Measurements from ENCODE around the gene EXOC6B. TPM values are rescaled to one million over a fixed set of nuclear protein-coding genes. Genes with fewer than 3 reads are reported as not detected.
A peak's percentile ranks its signal among the peaks of the same experiment; 100 is the strongest.

The EXOC6B gene
- total and polyA plus RNA-seq, 10 of the 15 experiments (the other 5 are each of a cell fraction or from before 2014, with no cell fraction given), result 0.23 to 2.2 (median 1.2) TPM

GRCh38 chr2:72165792-72166191 is 660.0 kb downstream of the EXOC6B start:
- Histone ChIP-seq H3K27me3 (replicated peaks in 1 of 2; ENCODE audit: control insufficient read depth in 2 of 2, insufficient read depth in 2 of 2, low read length in 1 of 2) (no peaks in the 10 kb centered on the region), H3K9ac (ENCODE audit: control insufficient read depth, insufficient read depth, low read length) (no peak overlapping the region), H3K36me3 (ENCODE audit: control insufficient read depth in 2 of 2, insufficient read depth in 2 of 2, low read length in 1 of 2) (no peaks in the 10 kb centered on the region), H3K4me3 (no peak overlapping the region), H3K79me2 (ENCODE audit: control insufficient read depth, insufficient read depth, low read length) (no peaks in the 10 kb centered on the region), H4K20me1 (ENCODE audit: control insufficient read depth, insufficient read depth) (no peaks in the 10 kb centered on the region), H3K4me2 (ENCODE audit: control insufficient read depth, insufficient read depth) (no peak overlapping the region), H3K4me1 (ENCODE audit: control insufficient read depth, insufficient read depth, low read length) (no peaks in the 10 kb centered on the region), H2AFZ (ENCODE audit: control insufficient read depth, low read depth, low read length) (no peak overlapping the region), H3K27ac (ENCODE audit: control insufficient read depth, insufficient read depth) (no peak overlapping the region), H3K9me3 (replicated peaks; ENCODE audit: control insufficient read depth, insufficient read depth, low read length) (no peaks in the 10 kb centered on the region)
- RAD21 ChIA-PET (ENCODE audit: unreplicated experiment), result no interaction called here
- in situ Hi-C loops (cut with MboI), result no loop called here
- no TSS peak for BruUV-seq (replicated peaks)
- 2% methylated on average over 3 of the region's 3 CpGs for WGBS (ENCODE audit: insufficient coverage, insufficient replicate concordance, low lambda C conversion rate, missing lambda C conversion rate)
- ATAC-seq, result no peak
- intact Hi-C loops (cut with micrococcal nuclease; ENCODE audit: unreplicated experiment), result no loop called here
- POLR2A ChIA-PET, result no interaction called here
- CTCF ChIA-PET, result no interaction called here
- no peak for DNase-seq (ENCODE audit: low read depth, low spot score)
- no peak for FAIRE-seq
- TF ChIP-seq MEF2B (IDR thresholded peaks at IDR 0.05; ENCODE audit: partially characterized antibody, poor library complexity, severe bottlenecking), result peak; percentile 20
- TF ChIP-seq ZNF687 (IDR thresholded peaks at IDR 0.05), result no peak
- SMC1A ChIA-PET (ENCODE audit: uncharacterized antibody, unreplicated experiment), result no interaction called here

- POLR2A ChIA-PET, result no interaction called here
- intact Hi-C loops (cut with micrococcal nuclease; ENCODE audit: unreplicated experiment), result no loop called here
- RAD21 ChIA-PET (ENCODE audit: unreplicated experiment), result no interaction called here
- H3K9me3 ChIP-seq (replicated peaks; ENCODE audit: control insufficient read depth, insufficient read depth, low read length), result no peaks in the 10 kb centered on the region
- H3K27me3 ChIP-seq (replicated peaks in 1 of 2; ENCODE audit: control insufficient read depth in 2 of 2, insufficient read depth in 2 of 2, low read length in 1 of 2), result peaks cover 0 to 5% of the 10 kb centered on the region in 2 experiments; a peak in 2 of 4 replicates
- no peak overlapping the region for H3K4me3 ChIP-seq
- no peaks in the 10 kb centered on the region for H4K20me1 ChIP-seq (ENCODE audit: control insufficient read depth, insufficient read depth)
- ATAC-seq (no peak), DNase-seq (ENCODE audit: low read depth, low spot score) (no peak), FAIRE-seq (no peak)
- no peaks in the 10 kb centered on the region for H3K79me2 ChIP-seq (ENCODE audit: control insufficient read depth, insufficient read depth, low read length)
- in situ Hi-C loops (cut with MboI), result no loop called here
- no peak overlapping the region for H3K27ac ChIP-seq (ENCODE audit: control insufficient read depth, insufficient read depth)
- H3K4me2 ChIP-seq (ENCODE audit: control insufficient read depth, insufficient read depth), result no peak overlapping the region
- 17% methylated on average over 5 of the region's 5 CpGs for WGBS (ENCODE audit: insufficient coverage, insufficient replicate concordance, low lambda C conversion rate, missing lambda C conversion rate)
- H3K4me1 ChIP-seq (ENCODE audit: control insufficient read depth, insufficient read depth, low read length), result no peaks in the 10 kb centered on the region
- CTCF ChIA-PET, result no interaction called here
- H3K9ac ChIP-seq (ENCODE audit: control insufficient read depth, insufficient read depth, low read length), result no peak overlapping the region
- no peak overlapping the region for H2AFZ ChIP-seq (ENCODE audit: control insufficient read depth, low read depth, low read length)
- SMC1A ChIA-PET (ENCODE audit: uncharacterized antibody, unreplicated experiment), result no interaction called here
- no TSS peak for BruUV-seq (replicated peaks)
- no peaks in the 10 kb centered on the region for H3K36me3 ChIP-seq (ENCODE audit: control insufficient read depth in 2 of 2, insufficient read depth in 2 of 2, low read length in 1 of 2)
- TF ChIP-seq ZNF384 (IDR thresholded peaks at IDR 0.05; ENCODE audit: borderline replicate concordance, low read depth, low read length), result no peak
- no peak for TF ChIP-seq NKRF (conservative IDR thresholded peaks at IDR 0.05)
- TF ChIP-seq KDM1A (IDR thresholded peaks at IDR 0.05; ENCODE audit: borderline replicate concordance), result no peak
- TF ChIP-seq RFX5 (IDR thresholded peaks at IDR 0.05; ENCODE audit: low read depth, low read length), result no peak
- TF ChIP-seq ETV6 (conservative IDR thresholded peaks at IDR 0.05 in 1 of 2, IDR thresholded peaks at IDR 0.05 in 1 of 2; ENCODE audit: borderline replicate concordance in 1 of 2, low read depth in 1 of 2), result no peak
- no peak for TF ChIP-seq RBBP5 (conservative IDR thresholded peaks at IDR 0.05)
- no peak for TF ChIP-seq ZNF274 (IDR thresholded peaks at IDR 0.05; ENCODE audit: insufficient read depth, insufficient read length)
- no peak for TF ChIP-seq PML (IDR thresholded peaks at IDR 0.05; ENCODE audit: low read length)
- no peak for TF ChIP-seq POU2F2 (IDR thresholded peaks at IDR 0.05; ENCODE audit: borderline replicate concordance, low read depth, low read length)
Observed at GRCh38 chr2:72162574-72162973, 663.3 kb downstream of the EXOC6B start.

All from GM12878 (cell line).